Activated naive CD8-positive, alpha-beta T cell (primary cell): ENCODE measurements around the gene STRA6.
A peak's percentile ranks its signal among the peaks of the same experiment; 100 is the strongest.

ENCODE experiments used
- H3K27ac Mint-ChIP-seq: one replicate; pipeline ENCODE4 v1.8.0; 2021; ENCODE audit warnings: mixed read lengths
- H3K27me3 Mint-ChIP-seq: one replicate; pipeline ENCODE4 v1.8.0; 2021; ENCODE audit warnings: mixed read lengths
- H3K36me3 Mint-ChIP-seq: one replicate; pipeline ENCODE4 v1.8.0; 2021; ENCODE audit warnings: mixed read lengths
- H3K4me1 Mint-ChIP-seq: one replicate; pipeline ENCODE4 v1.8.0; 2021; ENCODE audit warnings: low read depth, mixed read lengths
- H3K4me3 Mint-ChIP-seq: one replicate; pipeline ENCODE4 v1.8.0; 2021; ENCODE audit warnings: mild to moderate bottlenecking, mixed read lengths
- H3K9me3 Mint-ChIP-seq: one replicate; pipeline ENCODE4 v1.8.0; 2021; ENCODE audit warnings: low read depth, mixed read lengths

Gene STRA6

GRCh38 chr15:74132681-74133651 lies 69.6 kb downstream of the STRA6 start:
- Mint-ChIP-seq H3K4me1 (peaks cover 48% of the 10 kb centered on the region), H3K4me3 (no peak overlapping the region), H3K27ac (peak overlapping the region; percentile 28), H3K27me3 (peaks cover 36% of the 10 kb centered on the region), H3K9me3 (no peaks in the 10 kb centered on the region), H3K36me3 (no peaks in the 10 kb centered on the region)

- H3K4me1 Mint-ChIP-seq: peaks cover 46% of the 10 kb centered on the region
- peaks cover 34% of the 10 kb centered on the region for H3K27me3 Mint-ChIP-seq
- no peak overlapping the region for H3K27ac Mint-ChIP-seq
- peak overlapping the region; percentile 21 for H3K4me3 Mint-ChIP-seq
- no peaks in the 10 kb centered on the region for H3K9me3 Mint-ChIP-seq
- H3K36me3 Mint-ChIP-seq: no peaks in the 10 kb centered on the region
Observed at GRCh38 chr15:74131628-74132413, 70.8 kb downstream of the STRA6 start.

- Mint-ChIP-seq H3K4me3 (no peak overlapping the region), H3K36me3 (no peaks in the 10 kb centered on the region), H3K9me3 (no peaks in the 10 kb centered on the region), H3K27me3 (peaks cover 33% of the 10 kb centered on the region), H3K27ac (no peak overlapping the region), H3K4me1 (peaks cover 43% of the 10 kb centered on the region)
Observed at GRCh38 chr15:74130849-74131627, 71.5 kb downstream of the STRA6 start.

- no peaks in the 10 kb centered on the region for H3K9me3 Mint-ChIP-seq
- no peaks in the 10 kb centered on the region for H3K36me3 Mint-ChIP-seq
- H3K27ac Mint-ChIP-seq: no peak within 1 kb of the TSS
- peak within 1 kb of the TSS; percentile 54 for H3K4me3 Mint-ChIP-seq
- H3K27me3 Mint-ChIP-seq: peaks cover 36% of the 10 kb centered on the region
- peaks cover 40% of the 10 kb centered on the region for H3K4me1 Mint-ChIP-seq
Observed at GRCh38 chr15:74130155-74130848, 72.3 kb downstream of the STRA6 start, which contains the start of gene ISLR2. TSS of gene ISLR2 (plus strand) at chr15:74130586. CDS start at chr15:74132755, 2,169 bp downstream.

GRCh38 chr15:74129586-74130154 lies 72.9 kb downstream of the STRA6 start:
- peaks cover 33% of the 10 kb centered on the region for H3K27me3 Mint-ChIP-seq
- H3K36me3 Mint-ChIP-seq: no peaks in the 10 kb centered on the region
- H3K9me3 Mint-ChIP-seq: no peaks in the 10 kb centered on the region
- H3K4me1 Mint-ChIP-seq: peaks cover 35% of the 10 kb centered on the region
- peak overlapping the region; percentile 54 for H3K4me3 Mint-ChIP-seq
- H3K27ac Mint-ChIP-seq: no peak overlapping the region
